Ascending aorta (tissue), 2 donors: ENCODE results near the gene KIF3A. TPM values are rescaled to one million over a fixed set of nuclear protein-coding genes. Genes with fewer than 3 reads are reported as not detected.

Source experiments
- DNase-seq, 2 donors: peaks; one replicate each; pipeline ENCODE4 v3.0.0-alpha.2; 2019; ENCODE audit warnings: low spot score in 2 of 2
- H3K27ac ChIP-seq, 2 donors: fragments of 200-600 bp; sonication (generic); one replicate each; pipeline ENCODE4 v1.5.1; 2016 to 2017; ENCODE audit warnings: mild to moderate bottlenecking in 1 of 2
- H3K27me3 ChIP-seq: fragments of 200-600 bp; sonication (generic); one replicate; pipeline ENCODE4 v1.5.1; 2017
- H3K36me3 ChIP-seq, 2 donors: fragments of 200-600 bp; sonication (generic); one replicate each; pipeline ENCODE4 v1.5.1; 2016
- H3K4me1 ChIP-seq, 2 donors: fragments of 200-600 bp; sonication (generic); one replicate each; pipeline ENCODE4 v1.5.1; 2016 to 2017; ENCODE audit warnings: mild to moderate bottlenecking in 1 of 2
- H3K4me3 ChIP-seq, 2 donors: fragments of 200-600 bp; sonication (generic); one replicate each; pipeline ENCODE4 v1.5.1; 2016 to 2017; ENCODE audit warnings: mild to moderate bottlenecking in 1 of 2
- H3K9me3 ChIP-seq, 2 donors: fragments of 200-600 bp; sonication (generic); one replicate each; pipeline ENCODE4 v1.5.1; 2016
- CTCF ChIP-seq, 3 experiments: fragments of 200-600 bp in 2 of 3; fragments of 450-650 bp in 1 of 3; sonication (generic) in 2 of 3; IDR thresholded peaks; one replicate each; pipeline ENCODE4 v1.5.1; 2016 to 2019; ENCODE audit warnings: antibody characterized with exemption in 3 of 3, mild to moderate bottlenecking in 1 of 3, moderate library complexity in 1 of 3
- intact Hi-C: fragments of 100-400 bp; cut with DNase I; formaldehyde crosslinking; loops from one replicate; pipeline ENCODE4 v1.15.1; 2023
- total RNA-seq: library from RNA; depleted of rRNA; stranded (reverse); fragments of >200 nt; gene quantifications from one replicate; pipeline ENCODE4 v1.1.0, GENCODE V29; 2016

The KIF3A gene
- total RNA-seq, 1 donor from 2014 or later, result 4.4 TPM

- Histone ChIP-seq H3K27me3 (no peaks in the 10 kb centered on the region), H3K27ac (peak overlapping the region; percentile 87 to 96), H3K4me1 (peaks cover 45 to 64% of the 10 kb centered on the region in 2 donors), H3K36me3 (no peaks in the 10 kb centered on the region), H3K4me3 (no peak overlapping the region), H3K9me3 (no peaks in the 10 kb centered on the region)
- TF ChIP-seq CTCF (IDR thresholded peaks at IDR 0.05), result no peak
- no peak for DNase-seq
- intact Hi-C loops, result no loop called here
These were observed 33.3 kb upstream of the KIF3A start for GRCh38 chr5:132770476-132771159.

GRCh38 chr5:132768485-132768868 lies 31.1 kb upstream of the KIF3A start:
- Histone ChIP-seq H3K36me3 (peaks cover 18 to 20% of the 10 kb centered on the region in 2 donors), H3K27ac (peak overlapping the region; percentile 63 to 81), H3K9me3 (no peaks in the 10 kb centered on the region), H3K4me1 (peaks cover 37 to 55% of the 10 kb centered on the region in 2 donors), H3K27me3 (no peaks in the 10 kb centered on the region), H3K4me3 (peak overlapping the region in 1 of 2 donors; percentile 23)
- no peak for TF ChIP-seq CTCF (IDR thresholded peaks at IDR 0.05)
- intact Hi-C loops, result no loop called here
- DNase-seq, result no peak

GRCh38 chr5:132767150-132767549 lies 29.8 kb upstream of the KIF3A start:
- no peak for DNase-seq
- Histone ChIP-seq H3K27me3 (no peaks in the 10 kb centered on the region), H3K27ac (peak overlapping the region; percentile 43 to 62), H3K4me3 (no peak overlapping the region), H3K36me3 (peaks cover 32% of the 10 kb centered on the region in 2 donors), H3K4me1 (peaks cover 36 to 41% of the 10 kb centered on the region in 2 donors), H3K9me3 (no peaks in the 10 kb centered on the region)
- intact Hi-C loops, result no loop called here
- no peak for TF ChIP-seq CTCF (IDR thresholded peaks at IDR 0.05)

GRCh38 chr5:132766806-132767055 lies 29.4 kb upstream of the KIF3A start:
- no peak for TF ChIP-seq CTCF (IDR thresholded peaks at IDR 0.05)
- H3K4me3 ChIP-seq, result no peak overlapping the region
- peak overlapping the region; percentile 30 to 43 for H3K27ac ChIP-seq
- intact Hi-C loops, result no loop called here
- no peak for DNase-seq
- no peaks in the 10 kb centered on the region for H3K9me3 ChIP-seq
- H3K36me3 ChIP-seq, result peaks cover 35 to 36% of the 10 kb centered on the region in 2 donors
- peaks cover 33 to 37% of the 10 kb centered on the region in 2 donors for H3K4me1 ChIP-seq
- H3K27me3 ChIP-seq, result no peaks in the 10 kb centered on the region

GRCh38 chr5:132766020-132766805 lies 28.9 kb upstream of the KIF3A start:
- Histone ChIP-seq H3K27ac (peak overlapping the region; percentile 30 to 43), H3K4me1 (peaks cover 28 to 32% of the 10 kb centered on the region in 2 donors), H3K27me3 (no peaks in the 10 kb centered on the region), H3K4me3 (no peak overlapping the region), H3K36me3 (peaks cover 40 to 41% of the 10 kb centered on the region in 2 donors), H3K9me3 (no peaks in the 10 kb centered on the region)
- no peak for TF ChIP-seq CTCF (IDR thresholded peaks at IDR 0.05)
- intact Hi-C loops, result no loop called here
- no peak for DNase-seq
